ENCODE data around the gene NBPF12. TPM values are rescaled to one million over a fixed set of nuclear protein-coding genes. Genes with fewer than 3 reads are reported as not detected.

Gene NBPF12, protein sequence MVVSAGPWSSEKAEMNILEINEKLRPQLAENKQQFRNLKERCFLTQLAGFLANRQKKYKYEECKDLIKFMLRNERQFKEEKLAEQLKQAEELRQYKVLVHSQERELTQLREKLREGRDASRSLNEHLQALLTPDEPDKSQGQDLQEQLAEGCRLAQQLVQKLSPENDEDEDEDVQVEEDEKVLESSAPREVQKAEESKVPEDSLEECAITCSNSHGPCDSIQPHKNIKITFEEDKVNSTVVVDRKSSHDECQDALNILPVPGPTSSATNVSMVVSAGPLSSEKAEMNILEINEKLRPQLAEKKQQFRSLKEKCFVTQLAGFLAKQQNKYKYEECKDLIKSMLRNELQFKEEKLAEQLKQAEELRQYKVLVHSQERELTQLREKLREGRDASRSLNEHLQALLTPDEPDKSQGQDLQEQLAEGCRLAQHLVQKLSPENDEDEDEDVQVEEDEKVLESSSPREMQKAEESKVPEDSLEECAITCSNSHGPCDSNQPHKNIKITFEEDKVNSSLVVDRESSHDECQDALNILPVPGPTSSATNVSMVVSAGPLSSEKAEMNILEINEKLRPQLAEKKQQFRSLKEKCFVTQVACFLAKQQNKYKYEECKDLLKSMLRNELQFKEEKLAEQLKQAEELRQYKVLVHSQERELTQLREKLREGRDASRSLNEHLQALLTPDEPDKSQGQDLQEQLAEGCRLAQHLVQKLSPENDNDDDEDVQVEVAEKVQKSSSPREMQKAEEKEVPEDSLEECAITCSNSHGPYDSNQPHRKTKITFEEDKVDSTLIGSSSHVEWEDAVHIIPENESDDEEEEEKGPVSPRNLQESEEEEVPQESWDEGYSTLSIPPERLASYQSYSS (N-terminal part only)
- total RNA-seq: 7.0 and 7.1 TPM in 2 replicates

DNA sequence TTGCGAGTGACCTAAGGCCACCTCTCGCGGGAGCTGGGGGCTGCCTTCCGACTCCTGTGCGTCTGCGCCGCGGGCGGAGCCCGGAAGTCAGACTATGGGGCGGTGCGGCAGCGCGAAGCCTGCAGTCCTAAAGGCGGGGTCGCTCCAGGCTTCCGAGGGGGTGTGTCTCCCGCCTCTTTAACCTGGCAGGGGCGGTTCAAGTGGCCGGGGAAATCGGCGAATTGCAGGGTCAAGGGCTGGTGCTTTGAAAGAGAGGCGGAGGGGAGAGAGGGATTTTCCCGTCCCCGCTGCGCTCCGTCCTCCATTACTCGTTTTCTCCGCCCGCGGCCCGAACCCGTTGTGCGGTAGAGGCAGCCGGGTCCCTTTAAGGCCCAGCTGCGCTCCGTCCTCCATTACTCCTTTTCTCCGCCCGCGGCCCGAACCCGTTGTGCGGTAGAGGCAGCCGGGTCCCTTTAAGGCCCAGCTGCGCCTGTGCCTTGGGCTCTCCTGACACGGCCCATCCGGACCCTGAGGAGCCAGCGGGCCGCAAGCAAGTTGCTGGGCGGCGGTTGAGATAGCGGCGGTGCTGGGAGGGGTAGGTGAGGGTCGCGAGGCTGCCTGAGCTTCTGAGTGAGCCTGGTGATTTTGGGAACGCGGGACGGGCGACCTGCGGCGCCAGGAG lies at the start of gene NBPF12:
Gene NBPF12 (plus strand): TSS at position 83 of the 661 bp plus-strand sequence. CDS start 21,820 bp downstream, outside the sequence.

Other genes starting within 250 kb of the NBPF12 start
- gene PRKAB2, start 234.1 kb downstream of the NBPF12 start, total RNA-seq: 21.3 and 22.5 TPM in 2 replicates